Astrocyte (in vitro differentiated cells and primary cell): ENCODE data around the gene CLMP.

Source experiments
- EZH2 ChIP-seq: IDR thresholded peaks from 2 replicates; pipeline ENCODE4 v1.6.1; 2012; ENCODE audit warnings: mild to moderate bottlenecking, low read length, inconsistent platforms; ENCODE audit not compliant: insufficient read depth
- TF ChIP-seq, protein P1 (sequence below): IDR thresholded peaks from 2 replicates; pipeline ENCODE4 v1.5.1; 2011; ENCODE audit warnings: low read depth, mild to moderate bottlenecking, inconsistent platforms, low read length, moderate library complexity; ENCODE audit not compliant: insufficient read depth

DNA sequence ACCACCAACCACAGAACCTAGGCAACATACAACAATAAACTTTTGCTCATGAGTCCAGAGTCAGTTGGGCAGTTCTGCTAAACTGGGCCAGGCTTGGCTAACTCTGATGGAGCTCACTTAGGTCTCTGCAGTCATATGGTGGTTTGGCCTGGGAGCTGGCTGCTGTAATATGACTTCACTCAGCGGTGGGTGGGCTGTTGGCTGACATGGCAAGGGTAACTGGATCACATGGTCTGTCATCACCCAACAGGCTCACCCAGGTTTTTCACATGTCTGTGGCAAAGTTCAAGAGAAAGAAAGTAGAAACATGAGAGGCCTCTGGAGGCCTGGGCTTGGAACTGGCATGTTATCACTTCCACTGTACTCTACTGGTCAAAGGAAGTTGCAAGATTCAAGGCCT lies 43.2 kb upstream of the CLMP start:
- TF ChIP-seq, protein P1, sequence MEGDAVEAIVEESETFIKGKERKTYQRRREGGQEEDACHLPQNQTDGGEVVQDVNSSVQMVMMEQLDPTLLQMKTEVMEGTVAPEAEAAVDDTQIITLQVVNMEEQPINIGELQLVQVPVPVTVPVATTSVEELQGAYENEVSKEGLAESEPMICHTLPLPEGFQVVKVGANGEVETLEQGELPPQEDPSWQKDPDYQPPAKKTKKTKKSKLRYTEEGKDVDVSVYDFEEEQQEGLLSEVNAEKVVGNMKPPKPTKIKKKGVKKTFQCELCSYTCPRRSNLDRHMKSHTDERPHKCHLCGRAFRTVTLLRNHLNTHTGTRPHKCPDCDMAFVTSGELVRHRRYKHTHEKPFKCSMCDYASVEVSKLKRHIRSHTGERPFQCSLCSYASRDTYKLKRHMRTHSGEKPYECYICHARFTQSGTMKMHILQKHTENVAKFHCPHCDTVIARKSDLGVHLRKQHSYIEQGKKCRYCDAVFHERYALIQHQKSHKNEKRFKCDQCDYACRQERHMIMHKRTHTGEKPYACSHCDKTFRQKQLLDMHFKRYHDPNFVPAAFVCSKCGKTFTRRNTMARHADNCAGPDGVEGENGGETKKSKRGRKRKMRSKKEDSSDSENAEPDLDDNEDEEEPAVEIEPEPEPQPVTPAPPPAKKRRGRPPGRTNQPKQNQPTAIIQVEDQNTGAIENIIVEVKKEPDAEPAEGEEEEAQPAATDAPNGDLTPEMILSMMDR: no peak
- no peak for TF ChIP-seq EZH2
